Right lobe of liver (tissue), 6 donors: Measurements from ENCODE around the gene STX1B. TPM values are rescaled to one million over a fixed set of nuclear protein-coding genes. Genes with fewer than 3 reads are reported as not detected.
A peak's percentile ranks its signal among the peaks of the same experiment; 100 is the strongest.

Experiments used
- ATAC-seq, 4 donors: fragments of 200-7000 bp; cut with Tn5 transposase; one replicate each; pipeline ENCODE4 v1.9.1; 2020; ENCODE audit warnings: mild to moderate bottlenecking in 4 of 4, moderate library complexity in 4 of 4
- DNase-seq, 3 donors: peaks; one replicate each; pipeline ENCODE4 v3.0.0-alpha.2; 2020
- H3K27ac ChIP-seq, 3 donors: fragments of 200-600 bp; one replicate each; pipeline ENCODE4 v1.8.0; 2022
- H3K27me3 ChIP-seq, 2 donors: fragments of 200-600 bp; one replicate each; pipeline ENCODE4 v1.8.0; 2022
- H3K36me3 ChIP-seq, 4 donors: fragments of 200-600 bp; sonication (generic) in 1 of 4; one replicate each; pipeline versions ENCODE4 v1.5.1 to v1.8.0; 2017 to 2022; ENCODE audit warnings: control low read depth in 1 of 4
- H3K4me1 ChIP-seq, 4 donors: fragments of 200-600 bp; sonication (generic) in 1 of 4; one replicate each; pipeline versions ENCODE4 v1.5.1 to v1.8.0; 2017 to 2022; ENCODE audit warnings: control low read depth in 1 of 4
- H3K4me3 ChIP-seq, 3 donors: fragments of 200-600 bp; one replicate each; pipeline ENCODE4 v1.8.0; 2022
- H3K9me3 ChIP-seq, 4 donors: fragments of 200-600 bp; sonication (generic) in 1 of 4; one replicate each; pipeline versions ENCODE4 v1.5.1 to v1.8.0; 2017 to 2022; ENCODE audit warnings: control low read depth in 1 of 4
- POLR2A ChIP-seq: fragments of 450-650 bp; IDR thresholded peaks from one replicate; pipeline ENCODE4 v1.6.1; 2017; ENCODE audit warnings: antibody characterized with exemption, mild to moderate bottlenecking
- WGBS: methylation state at CpG from one replicate; pipeline ENCODE4 v1.1.6; 2018; ENCODE audit warnings: low coverage, low lambda C conversion rate; ENCODE audit not compliant: insufficient coverage; ENCODE audit errors: missing lambda C conversion rate; 5-methylcytosine and 5-hydroxymethylcytosine counted together
- intact Hi-C, 2 donors: fragments of 100-400 bp; cut with DNase I; formaldehyde crosslinking; loops; one replicate each; pipeline versions ENCODE4 v1.11.2 to v1.14.1; 2022
- total RNA-seq, 6 experiments: library from RNA; depleted of rRNA in 2 of 6; stranded (reverse); fragments of >200 nt in 2 of 6; fragmentation: NEBNext Ultra II Directional in 3 of 6; extraction: Animal tissue kit (Norgen Biotek cat#: 25700) in 3 of 6; gene quantifications; one replicate each; pipeline versions ENCODE4 v1.1.0 to v1.2.4, GENCODE V29; 2016 to 2023
- TF ChIP-seq, protein P1 (sequence below), 4 donors: fragments of 200-600 bp in 3 of 4; fragments of 450-650 bp in 1 of 4; IDR thresholded peaks; one replicate each; pipeline versions ENCODE4 v1.5.1 to v1.8.0; 2016 to 2022; ENCODE audit warnings: antibody characterized with exemption in 4 of 4, mild to moderate bottlenecking in 2 of 4
- donor health status: DM: no; HTN: yes; CAD: no.
- donor health status: DM: no; HTN: no; CAD: no.
- donor health status: DM: no; HTN: no; CAD: no.
- donor health status: DM: no; HTN: yes; CAD: no.
- donor health status: DM: no; HTN: yes; CAD: no.

STX1B gene
- total RNA-seq, 6 experiments from 2014 or later = 0.61 to 4.5 (median 2.6) TPM

DNA sequence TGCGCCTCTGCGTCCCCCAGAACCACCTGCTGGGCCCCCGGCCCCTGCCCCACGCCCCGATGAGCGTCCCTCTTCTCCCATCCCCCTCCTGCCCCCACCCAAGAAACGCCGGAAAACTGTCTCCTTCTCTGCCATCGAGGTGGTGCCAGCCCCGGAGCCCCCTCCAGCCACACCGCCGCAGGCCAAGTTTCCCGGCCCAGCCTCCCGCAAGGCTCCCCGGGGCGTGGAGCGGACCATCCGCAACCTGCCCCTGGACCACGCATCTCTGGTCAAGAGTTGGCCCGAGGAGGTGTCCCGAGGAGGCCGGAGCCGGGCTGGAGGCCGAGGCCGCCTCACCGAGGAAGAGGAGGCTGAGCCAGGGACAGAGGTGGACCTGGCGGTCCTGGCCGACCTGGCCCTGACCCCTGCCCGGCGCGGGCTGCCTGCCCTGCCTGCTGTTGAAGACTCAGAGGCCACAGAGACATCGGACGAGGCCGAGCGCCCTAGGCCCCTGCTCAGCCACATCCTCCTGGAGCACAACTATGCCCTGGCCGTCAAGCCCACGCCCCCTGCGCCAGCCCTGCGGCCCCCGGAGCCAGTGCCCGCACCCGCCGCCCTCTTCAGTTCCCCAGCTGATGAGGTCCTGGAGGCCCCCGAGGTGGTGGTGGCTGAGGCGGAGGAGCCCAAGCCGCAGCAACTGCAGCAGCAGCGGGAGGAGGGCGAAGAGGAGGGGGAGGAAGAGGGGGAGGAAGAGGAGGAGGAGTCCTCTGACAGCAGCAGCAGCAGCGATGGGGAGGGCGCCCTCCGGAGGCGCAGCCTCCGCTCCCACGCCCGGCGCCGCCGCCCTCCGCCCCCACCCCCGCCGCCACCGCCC lies 31.0 kb downstream of the STX1B start:
- WGBS = 97% methylated on average over 6 of the region's 62 CpGs
- peak in 1 of 4 donors; percentile 6 for ATAC-seq

GRCh38 chr16:30977502-30977901 lies 32.9 kb downstream of the STX1B start:
- ATAC-seq (peak in 1 of 4 donors; percentile 8), DNase-seq (no peak)
- no peak overlapping the region for H3K4me3 ChIP-seq
- no peaks in the 10 kb centered on the region for H3K9me3 ChIP-seq
- H3K36me3 ChIP-seq = peaks cover 0 to 60% (median 25%) of the 10 kb centered on the region in 4 donors
- H3K27ac ChIP-seq = no peak overlapping the region
- H3K27me3 ChIP-seq = no peaks in the 10 kb centered on the region
- H3K4me1 ChIP-seq = no peaks in the 10 kb centered on the region
- intact Hi-C loops = no loop called here
- TF ChIP-seq, protein P1, sequence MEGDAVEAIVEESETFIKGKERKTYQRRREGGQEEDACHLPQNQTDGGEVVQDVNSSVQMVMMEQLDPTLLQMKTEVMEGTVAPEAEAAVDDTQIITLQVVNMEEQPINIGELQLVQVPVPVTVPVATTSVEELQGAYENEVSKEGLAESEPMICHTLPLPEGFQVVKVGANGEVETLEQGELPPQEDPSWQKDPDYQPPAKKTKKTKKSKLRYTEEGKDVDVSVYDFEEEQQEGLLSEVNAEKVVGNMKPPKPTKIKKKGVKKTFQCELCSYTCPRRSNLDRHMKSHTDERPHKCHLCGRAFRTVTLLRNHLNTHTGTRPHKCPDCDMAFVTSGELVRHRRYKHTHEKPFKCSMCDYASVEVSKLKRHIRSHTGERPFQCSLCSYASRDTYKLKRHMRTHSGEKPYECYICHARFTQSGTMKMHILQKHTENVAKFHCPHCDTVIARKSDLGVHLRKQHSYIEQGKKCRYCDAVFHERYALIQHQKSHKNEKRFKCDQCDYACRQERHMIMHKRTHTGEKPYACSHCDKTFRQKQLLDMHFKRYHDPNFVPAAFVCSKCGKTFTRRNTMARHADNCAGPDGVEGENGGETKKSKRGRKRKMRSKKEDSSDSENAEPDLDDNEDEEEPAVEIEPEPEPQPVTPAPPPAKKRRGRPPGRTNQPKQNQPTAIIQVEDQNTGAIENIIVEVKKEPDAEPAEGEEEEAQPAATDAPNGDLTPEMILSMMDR (IDR thresholded peaks at IDR 0.05) = peak in 2 of 4 donors; percentile 3 to 6
- TF ChIP-seq POLR2A = no peak
- WGBS = no CpG with 5 or more reads among the region's 17 CpGs

More for the DNA sequence above, 31.0 kb downstream of the STX1B start:
- Histone ChIP-seq H3K27ac (no peak overlapping the region), H3K36me3 (peaks cover 0 to 46% (median 23%) of the 10 kb centered on the region in 4 donors), H3K4me1 (no peaks in the 10 kb centered on the region), H3K9me3 (no peaks in the 10 kb centered on the region), H3K4me3 (no peak overlapping the region), H3K27me3 (no peaks in the 10 kb centered on the region)
- no peak for TF ChIP-seq POLR2A
- TF ChIP-seq, protein P1 (IDR thresholded peaks at IDR 0.05) = no peak
- no peak for DNase-seq
- intact Hi-C loops = loop anchor here (5.0 to 10.0 kb wide), 3 partner anchors 65 to 113 kb away; partner anchors contain the start of genes PRSS53 (in 1 of the 2) and VKORC1 (in 1 of the 2)

- H3K36me3 ChIP-seq = peaks cover 0 to 66% (median 29%) of the 10 kb centered on the region in 4 donors
- TF ChIP-seq, protein P1 (IDR thresholded peaks at IDR 0.05) = no peak
- no peak for TF ChIP-seq POLR2A
Observed at GRCh38 chr16:30976486-30976885, 34.0 kb downstream of the STX1B start.

GRCh38 chr16:30974348-30974747 lies 36.1 kb downstream of the STX1B start:
- H3K9me3 ChIP-seq = no peaks in the 10 kb centered on the region
- intact Hi-C loops = no loop called here
- ATAC-seq (no peak), DNase-seq (no peak)
- no peak overlapping the region for H3K27ac ChIP-seq
- no CpG with 5 or more reads among the region's 6 CpGs for WGBS
- peaks cover 0 to 68% (median 32%) of the 10 kb centered on the region in 4 donors for H3K36me3 ChIP-seq
- H3K4me1 ChIP-seq = no peaks in the 10 kb centered on the region
- no peaks in the 10 kb centered on the region for H3K27me3 ChIP-seq
- TF ChIP-seq, protein P1 (IDR thresholded peaks at IDR 0.05) = no peak
- TF ChIP-seq POLR2A = no peak
- no peak overlapping the region for H3K4me3 ChIP-seq

More at GRCh38 chr16:30976486-30976885, 34.0 kb downstream of the STX1B start:
- no peak overlapping the region for H3K27ac ChIP-seq
- DNase-seq (no peak), ATAC-seq (no peak)
- H3K27me3 ChIP-seq = no peaks in the 10 kb centered on the region
- intact Hi-C loops = no loop called here
- WGBS = 96% methylated on average over 4 of the region's 4 CpGs
- H3K4me1 ChIP-seq = no peaks in the 10 kb centered on the region
- H3K9me3 ChIP-seq = no peaks in the 10 kb centered on the region
- no peak overlapping the region for H3K4me3 ChIP-seq
